Tibial nerve (tissue), 3 donors: ENCODE measurements around the gene COX11.

ENCODE experiments used
- CTCF ChIP-seq, 5 experiments: fragments of 200-600 bp in 3 of 5; fragments of 450-650 bp in 2 of 5; sonication (generic) in 3 of 5; IDR thresholded peaks; one replicate each; pipeline ENCODE4 v1.5.1; 2016 to 2019; ENCODE audit warnings: antibody characterized with exemption in 5 of 5, mild to moderate bottlenecking in 3 of 5, moderate library complexity in 2 of 5
- POLR2A ChIP-seq, 2 donors: fragments of 450-650 bp; IDR thresholded peaks; one replicate each; pipeline ENCODE4 v1.6.1; 2017; ENCODE audit warnings: antibody characterized with exemption in 2 of 2, mild to moderate bottlenecking in 2 of 2, moderate library complexity in 2 of 2

- TF ChIP-seq CTCF (IDR thresholded peaks at IDR 0.05) (no peak), POLR2A (IDR thresholded peaks at IDR 0.05) (no peak)
Observed at GRCh38 chr17:54976316-54976715, 7.9 kb upstream of the COX11 start.
